ENCODE measurements around the gene CHIT1. TPM values are rescaled to one million over a fixed set of nuclear protein-coding genes. Genes with fewer than 3 reads are reported as not detected.

CHIT1 gene
- total RNA-seq, 1 donor, result not detected

GRCh38 chr1:203227371-203228083 is 1.9 kb downstream of the CHIT1 start:
- DNase-seq (ENCODE audit: low read depth), result no peak
- H3K4me3 ChIP-seq (ENCODE audit: low read depth, low read length), result no peak overlapping the region
- TF ChIP-seq, protein P1, sequence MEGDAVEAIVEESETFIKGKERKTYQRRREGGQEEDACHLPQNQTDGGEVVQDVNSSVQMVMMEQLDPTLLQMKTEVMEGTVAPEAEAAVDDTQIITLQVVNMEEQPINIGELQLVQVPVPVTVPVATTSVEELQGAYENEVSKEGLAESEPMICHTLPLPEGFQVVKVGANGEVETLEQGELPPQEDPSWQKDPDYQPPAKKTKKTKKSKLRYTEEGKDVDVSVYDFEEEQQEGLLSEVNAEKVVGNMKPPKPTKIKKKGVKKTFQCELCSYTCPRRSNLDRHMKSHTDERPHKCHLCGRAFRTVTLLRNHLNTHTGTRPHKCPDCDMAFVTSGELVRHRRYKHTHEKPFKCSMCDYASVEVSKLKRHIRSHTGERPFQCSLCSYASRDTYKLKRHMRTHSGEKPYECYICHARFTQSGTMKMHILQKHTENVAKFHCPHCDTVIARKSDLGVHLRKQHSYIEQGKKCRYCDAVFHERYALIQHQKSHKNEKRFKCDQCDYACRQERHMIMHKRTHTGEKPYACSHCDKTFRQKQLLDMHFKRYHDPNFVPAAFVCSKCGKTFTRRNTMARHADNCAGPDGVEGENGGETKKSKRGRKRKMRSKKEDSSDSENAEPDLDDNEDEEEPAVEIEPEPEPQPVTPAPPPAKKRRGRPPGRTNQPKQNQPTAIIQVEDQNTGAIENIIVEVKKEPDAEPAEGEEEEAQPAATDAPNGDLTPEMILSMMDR (IDR thresholded peaks at IDR 0.05; ENCODE audit: insufficient read depth, low read depth, low read length), result no peak

DNA sequence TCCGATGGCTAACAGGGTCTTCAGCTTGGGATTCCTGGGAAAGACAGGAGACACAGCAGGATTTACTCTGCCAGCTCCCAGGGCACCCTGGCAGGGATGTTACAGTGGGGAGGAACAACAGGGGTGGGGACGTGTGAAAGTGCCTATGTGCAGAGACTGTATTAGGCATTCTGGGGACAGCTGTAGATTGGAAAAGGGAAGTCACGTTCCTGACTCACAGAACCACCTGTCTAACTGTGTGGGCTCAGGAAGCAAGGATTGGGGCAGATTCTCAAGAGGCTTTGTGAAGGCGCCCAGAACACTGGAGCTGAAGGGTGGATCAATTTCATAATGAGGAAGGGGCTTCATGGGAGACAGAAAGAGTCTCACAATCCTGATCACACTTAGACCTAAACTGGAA is 4.4 kb downstream of the CHIT1 start:
- no peak for DNase-seq (ENCODE audit: low read depth)

GRCh38 chr1:203223012-203223775 is 6.3 kb downstream of the CHIT1 start:
- DNase-seq (ENCODE audit: low read depth), result no peak
- TF ChIP-seq, protein P1 (IDR thresholded peaks at IDR 0.05; ENCODE audit: insufficient read depth, low read depth, low read length), result no peak
- H3K4me3 ChIP-seq (ENCODE audit: low read depth, low read length), result no peak overlapping the region

More for the DNA sequence above, 4.4 kb downstream of the CHIT1 start:
- TF ChIP-seq, protein P1 (IDR thresholded peaks at IDR 0.05; ENCODE audit: insufficient read depth, low read depth, low read length), result no peak
- no peak overlapping the region for H3K4me3 ChIP-seq (ENCODE audit: low read depth, low read length)

DNA sequence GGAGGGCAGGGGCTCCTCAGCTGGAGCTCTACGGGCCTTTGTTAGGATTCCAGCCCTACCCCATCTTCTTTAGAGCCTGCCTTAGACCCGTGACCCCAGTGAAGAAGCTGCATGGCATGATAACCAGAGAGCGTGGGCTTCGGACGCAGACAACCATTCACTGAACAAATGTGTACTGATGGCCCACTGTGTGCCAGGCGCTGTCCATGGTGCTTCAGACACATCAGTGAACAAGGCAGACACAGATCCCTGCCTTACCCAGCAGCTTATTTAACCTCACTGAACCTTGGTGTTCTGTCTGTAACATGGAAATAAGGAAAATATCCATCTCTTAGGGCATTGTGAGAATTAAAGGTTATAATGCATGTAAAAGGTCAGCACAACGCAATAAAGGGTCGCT is 9.5 kb downstream of the CHIT1 start:
- no peak for DNase-seq (ENCODE audit: low read depth)
- TF ChIP-seq, protein P1 (IDR thresholded peaks at IDR 0.05; ENCODE audit: insufficient read depth, low read depth, low read length), result no peak
- no peak overlapping the region for H3K4me3 ChIP-seq (ENCODE audit: low read depth, low read length)

DNA sequence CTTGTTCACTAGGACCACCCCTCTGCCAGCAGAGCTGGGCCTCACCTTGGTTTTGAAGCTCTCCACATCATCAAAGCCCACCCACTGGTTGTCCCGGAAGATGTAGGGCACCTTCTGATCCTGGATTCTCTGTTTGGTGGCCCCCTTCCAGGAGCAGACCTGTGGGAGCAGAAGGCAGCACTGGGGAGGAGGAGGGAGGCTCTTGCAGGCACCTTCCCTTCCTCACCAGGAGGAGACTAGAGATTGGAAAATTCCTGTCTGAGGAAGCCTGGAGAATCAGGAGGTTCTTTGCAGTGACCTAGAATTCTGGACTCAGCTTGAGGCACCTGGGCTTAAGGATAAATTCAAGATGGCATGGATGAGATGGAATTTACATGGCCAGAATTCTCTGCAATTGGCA is 10.3 kb downstream of the CHIT1 start:
- H3K4me3 ChIP-seq (ENCODE audit: low read depth, low read length), result no peak overlapping the region
- DNase-seq (ENCODE audit: low read depth), result no peak
- TF ChIP-seq, protein P1 (IDR thresholded peaks at IDR 0.05; ENCODE audit: insufficient read depth, low read depth, low read length), result no peak

- TF ChIP-seq, protein P1 (IDR thresholded peaks at IDR 0.05; ENCODE audit: insufficient read depth, low read depth, low read length), result no peak
- no peak for DNase-seq (ENCODE audit: low read depth)
- H3K4me3 ChIP-seq (ENCODE audit: low read depth, low read length), result no peak overlapping the region
Observed at GRCh38 chr1:203217668-203218067, 11.8 kb downstream of the CHIT1 start.
